Panc1 (cell line): ENCODE measurements around the gene RRAS.

ENCODE experiments used
- CTCF ChIP-seq: fragments of 450-650 bp; IDR thresholded peaks from 2 replicates; pipeline ENCODE4 v1.5.1; 2017; ENCODE audit warnings: mild to moderate bottlenecking
- POLR2AphosphoS5 ChIP-seq: IDR thresholded peaks from 2 replicates; pipeline ENCODE4 v1.6.1; 2012; ENCODE audit warnings: mild to moderate bottlenecking, low read depth, low read length, moderate library complexity
- REST ChIP-seq, 2 experiments: IDR thresholded peaks; 2 replicates each; pipeline ENCODE4 v1.6.1; 2011 to 2012; ENCODE audit warnings: low read depth in 2 of 2, control low read depth in 1 of 2, low read length in 1 of 2, mild to moderate bottlenecking in 1 of 2, moderate library complexity in 1 of 2; ENCODE audit not compliant: insufficient read depth in 1 of 2
- TCF7L2 ChIP-seq: IDR thresholded peaks from 2 replicates; pipeline ENCODE4 v1.6.1; 2011; ENCODE audit warnings: mild to moderate bottlenecking, low read depth, low read length, inconsistent platforms

- TF ChIP-seq CTCF (no peak), REST (IDR thresholded peaks at IDR 0.05; ENCODE audit: insufficient read depth in 1 of 2, low read depth in 2 of 2, low read length in 1 of 2) (no peak), POLR2AphosphoS5 (no peak), TCF7L2 (no peak)
Measured at GRCh38 chr19:49662011-49662410, 22.1 kb upstream of the RRAS start.
